Measurements from ENCODE around the gene TMPRSS3. TPM values are rescaled to one million over a fixed set of nuclear protein-coding genes. Genes with fewer than 3 reads are reported as not detected.

The TMPRSS3 gene
- total and polyA plus RNA-seq, 8 donors, result 3.1 to 11.6 (median 7.9) TPM

- FAIRE-seq (no peak), DNase-seq (no peak), ATAC-seq (no peak)
- no peaks in the 10 kb centered on the region for H3K27me3 ChIP-seq
- no peak for TF ChIP-seq CTCF (IDR thresholded peaks at IDR 0.05)
- no peak overlapping the region for H3K4me3 ChIP-seq
- H3K9me3 ChIP-seq, result no peaks in the 10 kb centered on the region
- WGBS, 2 donors, result 38 to 45% methylated on average over 3 of the region's 3 CpGs
- intact Hi-C loops (cut with DNase I), result no loop called here
- no peaks in the 10 kb centered on the region for H3K4me1 ChIP-seq
- no peak overlapping the region for H3K27ac ChIP-seq
- H3K36me3 ChIP-seq, result no peaks in the 10 kb centered on the region
Measured at GRCh38 chr21:42434884-42435283, 39.0 kb upstream of the TMPRSS3 start.

- Histone ChIP-seq H3K4me3 (no peak overlapping the region), H3K9me3 (no peaks in the 10 kb centered on the region), H3K4me1 (no peaks in the 10 kb centered on the region), H3K27me3 (no peaks in the 10 kb centered on the region), H3K27ac (no peak overlapping the region), H3K36me3 (no peaks in the 10 kb centered on the region)
- intact Hi-C loops (cut with DNase I), result no loop called here
- FAIRE-seq, result no peak
- no peak for TF ChIP-seq CTCF (IDR thresholded peaks at IDR 0.05)
- WGBS, 2 donors, result 23 to 40% methylated on average over 10 of the region's 10 CpGs
- DNase-seq, result peak in 1 of 6 donors; percentile 26
- peak; percentile 48 to 80 (median 78) for ATAC-seq
Measured at GRCh38 chr21:42433946-42434551, 38.2 kb upstream of the TMPRSS3 start.

- no peak for TF ChIP-seq CTCF (IDR thresholded peaks at IDR 0.05)
- intact Hi-C loops (cut with DNase I), result no loop called here
- H3K4me3 ChIP-seq, result no peak overlapping the region
- FAIRE-seq (no peak), ATAC-seq (no peak), DNase-seq (no peak)
- WGBS, 2 donors, result 59 to 65% methylated on average over 1 of the region's 1 CpG
- H3K4me1 ChIP-seq, result no peaks in the 10 kb centered on the region
- no peaks in the 10 kb centered on the region for H3K9me3 ChIP-seq
- no peaks in the 10 kb centered on the region for H3K36me3 ChIP-seq
- H3K27me3 ChIP-seq, result no peaks in the 10 kb centered on the region
- H3K27ac ChIP-seq, result no peak overlapping the region
Measured at GRCh38 chr21:42432695-42433094, 36.8 kb upstream of the TMPRSS3 start.

GRCh38 chr21:42431196-42431595 is 35.3 kb upstream of the TMPRSS3 start:
- FAIRE-seq (no peak), ATAC-seq (peak in 3 of 4 donors; percentile 46 to 87 (median 69)), DNase-seq (peak in 1 of 6 donors; percentile 32)
- Histone ChIP-seq H3K27me3 (no peaks in the 10 kb centered on the region), H3K36me3 (no peaks in the 10 kb centered on the region), H3K27ac (no peak overlapping the region), H3K9me3 (no peaks in the 10 kb centered on the region), H3K4me3 (no peak overlapping the region), H3K4me1 (no peaks in the 10 kb centered on the region)
- 33 to 35% methylated on average over 7 of the region's 7 CpGs for WGBS, 2 donors
- no peak for TF ChIP-seq CTCF (IDR thresholded peaks at IDR 0.05)
- intact Hi-C loops (cut with DNase I), result no loop called here

- Histone ChIP-seq H3K9me3 (no peaks in the 10 kb centered on the region), H3K4me3 (no peak overlapping the region), H3K4me1 (no peaks in the 10 kb centered on the region), H3K36me3 (no peaks in the 10 kb centered on the region), H3K27ac (no peak overlapping the region), H3K27me3 (no peaks in the 10 kb centered on the region)
- no peak for TF ChIP-seq CTCF (IDR thresholded peaks at IDR 0.05)
- FAIRE-seq, result no peak
- intact Hi-C loops (cut with DNase I), result no loop called here
- WGBS, 2 donors, result 85 to 97% methylated on average over 6 of the region's 6 CpGs
- DNase-seq, result no peak
- no peak for ATAC-seq
Measured at GRCh38 chr21:42430521-42430920, 34.7 kb upstream of the TMPRSS3 start.
